HepG2 (cell line): ENCODE results near the gene ETHE1.

Experiments used
- ATF7 ChIP-seq, 2 experiments: fragments of 450-650 bp in 1 of 2; sonication (generic) in 1 of 2; formaldehyde crosslinking in 1 of 2; IDR thresholded peaks; 2 replicates each; pipeline versions ENCODE4 v1.4.0 to v1.6.1; 2016 to 2020; ENCODE audit warnings: antibody characterized with exemption in 1 of 2, mild to moderate bottlenecking in 1 of 2, missing genetic modification reagents in 1 of 2
- KLF6 ChIP-seq: IDR thresholded peaks from 2 replicates; pipeline ENCODE4 v1.8.0; 2016; ENCODE audit warnings: missing biosample characterization, missing genetic modification reagents
- ZNF333 ChIP-seq: sonication (generic); formaldehyde crosslinking; IDR thresholded peaks from 2 replicates; pipeline ENCODE4 v1.4.0; 2020; ENCODE audit warnings: mild to moderate bottlenecking, missing genetic modification reagents, borderline replicate concordance

- TF ChIP-seq ZNF333 (no peak), ATF7 (IDR thresholded peaks at IDR 0.05) (no peak), ATF7 (CRISPR knock-in tag; IDR thresholded peaks at IDR 0.05) (no peak), KLF6 (no peak)
Measured at GRCh38 chr19:43464134-43464775, 62.7 kb downstream of the ETHE1 start.
